Measurements from ENCODE around the gene PTPRM. TPM values are rescaled to one million over a fixed set of nuclear protein-coding genes. Genes with fewer than 3 reads are reported as not detected.

PTPRM gene
- total RNA-seq, 1 experiment from 2014 or later = 6.2 TPM

- no peak overlapping the region for H2AK5ac ChIP-seq (ENCODE audit: insufficient read length, low read length)
- H3K79me2 ChIP-seq (ENCODE audit: insufficient read depth, low read length) = no peaks in the 10 kb centered on the region; the same call in 1 of the 2 replicates
- no peak overlapping the region for H4K5ac ChIP-seq (ENCODE audit: insufficient read length, low read depth, low read length)
- H3K23ac ChIP-seq (ENCODE audit: insufficient read length, low read depth, low read length) = no peak overlapping the region
- H4K20me1 ChIP-seq (ENCODE audit: control insufficient read depth, insufficient read depth, insufficient read length) = no peaks in the 10 kb centered on the region
- H2BK20ac ChIP-seq (ENCODE audit: low read depth, low read length, poor library complexity, severe bottlenecking) = no peak overlapping the region
- H4K91ac ChIP-seq (ENCODE audit: insufficient read length, low read depth, low read length) = no peak overlapping the region
- H2BK12ac ChIP-seq (ENCODE audit: insufficient read length, low read depth, low read length) = no peak overlapping the region
- H3K27me3 ChIP-seq (ENCODE audit: insufficient read depth, low read length) = no peaks in the 10 kb centered on the region
- DNase-seq = no peak
- Mint-ChIP-seq H3K27ac (no peak overlapping the region), H3K36me3 (ENCODE audit: insufficient read depth in 1 of 3, low read depth in 3 of 3) (no peaks in the 10 kb centered on the region), H3K27me3 (ENCODE audit: low read depth) (no peaks in the 10 kb centered on the region), H3K4me1 (peaks cover 10 to 15% of the 10 kb centered on the region in 2 experiments), H3K9me3 (no peaks in the 10 kb centered on the region), H3K4me3 (no peak overlapping the region)
- no peak overlapping the region for H3T11ph ChIP-seq (ENCODE audit: low read length)
- no peak overlapping the region for H2BK5ac ChIP-seq (ENCODE audit: insufficient read length, low read length)
- TF ChIP-seq CTCF (conservative IDR thresholded peaks at IDR 0.05) = no peak
- H2AFZ ChIP-seq (ENCODE audit: low read length) = no peak overlapping the region
- no peak overlapping the region for H3K56ac ChIP-seq (ENCODE audit: insufficient read length, low read depth, low read length)
- H3K9me3 ChIP-seq (ENCODE audit: control insufficient read depth, low read depth, low read length) = no peaks in the 10 kb centered on the region
- no peaks in the 10 kb centered on the region for H3K23me2 ChIP-seq (ENCODE audit: insufficient read length, low read depth, low read length, poor library complexity, severe bottlenecking)
- no peak overlapping the region for H3K27ac ChIP-seq (ENCODE audit: insufficient read length, low read depth, low read length)
- H3K79me1 ChIP-seq (ENCODE audit: insufficient read depth, low read depth, low read length, poor library complexity, severe bottlenecking) = no peaks in the 10 kb centered on the region
- H3K18ac ChIP-seq (ENCODE audit: insufficient read length, low read depth, low read length) = no peak overlapping the region
- H2BK15ac ChIP-seq (ENCODE audit: low read depth, low read length) = no peak overlapping the region
- H2BK120ac ChIP-seq (ENCODE audit: low read depth, low read length, poor library complexity, severe bottlenecking) = no peak overlapping the region
- WGBS (ENCODE audit: extremely low coverage, insufficient read length, low lambda C conversion rate) = no CpG with 5 or more reads among the region's 8 CpGs
- no peak overlapping the region for H3K9ac ChIP-seq (ENCODE audit: extremely low read depth, insufficient read length, low read length)
- no peak overlapping the region for H3K14ac ChIP-seq (ENCODE audit: insufficient read depth, low read length)
- H3K4me2 ChIP-seq (ENCODE audit: insufficient read depth, insufficient read length, low read length) = no peak overlapping the region
- no peaks in the 10 kb centered on the region for H3K4me1 ChIP-seq (ENCODE audit: insufficient read depth, low read length)
- no peak overlapping the region for H3K4ac ChIP-seq (ENCODE audit: low read depth, low read length)
- H4K8ac ChIP-seq (replicated peaks; ENCODE audit: insufficient read length, low read depth, low read length) = no peak overlapping the region
Measured at GRCh38 chr18:8045160-8045883, 478.2 kb downstream of the PTPRM start.
